Measurements from ENCODE around the gene GALNT15. TPM values are rescaled to one million over a fixed set of nuclear protein-coding genes. Genes with fewer than 3 reads are reported as not detected.

Gene GALNT15
- total RNA-seq, 1 donor, result 4.7 TPM

- TF ChIP-seq CTCF (IDR thresholded peaks at IDR 0.05; ENCODE audit: insufficient read depth, low read depth, low read length), result no peak
- peak; percentile 92 for DNase-seq (ENCODE audit: low read depth)
- no peak overlapping the region for H3K4me3 ChIP-seq (ENCODE audit: low read depth, low read length)
These were observed 65.3 kb downstream of the GALNT15 start for GRCh38 chr3:16239780-16240179.

GRCh38 chr3:16240229-16241023, 65.9 kb downstream of the GALNT15 start:
- DNase-seq (ENCODE audit: low read depth), result peak; percentile 87
- TF ChIP-seq CTCF (IDR thresholded peaks at IDR 0.05; ENCODE audit: insufficient read depth, low read depth, low read length), result no peak

GRCh38 chr3:16241225-16241624, 66.7 kb downstream of the GALNT15 start:
- no peak overlapping the region for H3K4me3 ChIP-seq (ENCODE audit: low read depth, low read length)
- DNase-seq (ENCODE audit: low read depth), result no peak
- no peak for TF ChIP-seq CTCF (IDR thresholded peaks at IDR 0.05; ENCODE audit: insufficient read depth, low read depth, low read length)

More at GRCh38 chr3:16240229-16241023, 65.9 kb downstream of the GALNT15 start:
- no peak overlapping the region for H3K4me3 ChIP-seq (ENCODE audit: low read depth, low read length)

GRCh38 chr3:16242177-16242576, 67.7 kb downstream of the GALNT15 start:
- no peak overlapping the region for H3K4me3 ChIP-seq (ENCODE audit: low read depth, low read length)
- no peak for DNase-seq (ENCODE audit: low read depth)
- TF ChIP-seq CTCF (IDR thresholded peaks at IDR 0.05; ENCODE audit: insufficient read depth, low read depth, low read length), result no peak

- no peak for TF ChIP-seq CTCF (IDR thresholded peaks at IDR 0.05; ENCODE audit: insufficient read depth, low read depth, low read length)
- no peak overlapping the region for H3K4me3 ChIP-seq (ENCODE audit: low read depth, low read length)
- DNase-seq (ENCODE audit: low read depth), result no peak
These were observed 69.4 kb downstream of the GALNT15 start for GRCh38 chr3:16243706-16244490.

GRCh38 chr3:16245609-16246008, 71.1 kb downstream of the GALNT15 start:
- H3K4me3 ChIP-seq (ENCODE audit: low read depth, low read length), result no peak overlapping the region
- TF ChIP-seq CTCF (IDR thresholded peaks at IDR 0.05; ENCODE audit: insufficient read depth, low read depth, low read length), result no peak
- DNase-seq (ENCODE audit: low read depth), result no peak
